GM12891 (cell line): ENCODE results near the gene ZNF316.

Experiments
- POLR2A ChIP-seq: IDR thresholded peaks from 2 replicates; pipeline ENCODE4 v1.6.1; 2011; ENCODE audit warnings: low read depth, low read length, control low read depth
- POLR2AphosphoS5 ChIP-seq: IDR thresholded peaks from 2 replicates; pipeline ENCODE4 v1.6.1; 2011; ENCODE audit warnings: low read depth, low read length, control low read depth
- TAF1 ChIP-seq: IDR thresholded peaks from 2 replicates; pipeline ENCODE4 v1.6.1; 2011; ENCODE audit warnings: low read depth, low read length, control low read depth

GRCh38 chr7:6639032-6639431 lies 1.9 kb downstream of the ZNF316 start:
- TF ChIP-seq POLR2AphosphoS5, result no peak
- no peak for TF ChIP-seq POLR2A
- TF ChIP-seq TAF1, result no peak
